ENCODE results near the gene POMP. TPM values are rescaled to one million over a fixed set of nuclear protein-coding genes. Genes with fewer than 3 reads are reported as not detected.

Gene POMP
- total RNA-seq, 4 donors from 2014 or later = 24.1 to 48.7 (median 35.5) TPM

DNA sequence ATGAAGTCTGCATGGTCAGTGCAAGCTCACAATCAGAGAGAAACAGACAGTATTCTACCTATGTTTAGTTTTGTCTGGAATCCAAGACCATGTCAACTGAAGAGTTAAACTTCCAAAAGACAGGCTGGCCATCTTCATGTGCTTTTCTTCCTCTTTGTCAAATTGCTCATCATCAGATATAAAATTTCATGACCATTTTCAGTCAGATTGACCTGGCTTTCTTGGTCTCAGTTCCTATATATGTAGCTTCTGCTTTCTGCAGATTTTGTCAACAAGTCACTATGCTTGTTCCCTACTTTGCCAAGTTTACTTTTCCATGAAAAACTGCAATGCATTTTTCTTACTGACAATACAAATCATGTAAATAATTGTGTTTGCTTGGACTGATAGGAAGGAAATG lies 46.0 kb downstream of the POMP start:
- no peak for TF ChIP-seq POLR2AphosphoS5 (IDR thresholded peaks at IDR 0.05)
- TF ChIP-seq POLR2A (IDR thresholded peaks at IDR 0.05) = no peak
- no peak for TF ChIP-seq EP300 (IDR thresholded peaks at IDR 0.05)
- TF ChIP-seq, protein P1, sequence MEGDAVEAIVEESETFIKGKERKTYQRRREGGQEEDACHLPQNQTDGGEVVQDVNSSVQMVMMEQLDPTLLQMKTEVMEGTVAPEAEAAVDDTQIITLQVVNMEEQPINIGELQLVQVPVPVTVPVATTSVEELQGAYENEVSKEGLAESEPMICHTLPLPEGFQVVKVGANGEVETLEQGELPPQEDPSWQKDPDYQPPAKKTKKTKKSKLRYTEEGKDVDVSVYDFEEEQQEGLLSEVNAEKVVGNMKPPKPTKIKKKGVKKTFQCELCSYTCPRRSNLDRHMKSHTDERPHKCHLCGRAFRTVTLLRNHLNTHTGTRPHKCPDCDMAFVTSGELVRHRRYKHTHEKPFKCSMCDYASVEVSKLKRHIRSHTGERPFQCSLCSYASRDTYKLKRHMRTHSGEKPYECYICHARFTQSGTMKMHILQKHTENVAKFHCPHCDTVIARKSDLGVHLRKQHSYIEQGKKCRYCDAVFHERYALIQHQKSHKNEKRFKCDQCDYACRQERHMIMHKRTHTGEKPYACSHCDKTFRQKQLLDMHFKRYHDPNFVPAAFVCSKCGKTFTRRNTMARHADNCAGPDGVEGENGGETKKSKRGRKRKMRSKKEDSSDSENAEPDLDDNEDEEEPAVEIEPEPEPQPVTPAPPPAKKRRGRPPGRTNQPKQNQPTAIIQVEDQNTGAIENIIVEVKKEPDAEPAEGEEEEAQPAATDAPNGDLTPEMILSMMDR (IDR thresholded peaks at IDR 0.05) = no peak
- H3K4me3 ChIP-seq = no peak overlapping the region
- no peaks in the 10 kb centered on the region for H3K9me3 ChIP-seq
- no peaks in the 10 kb centered on the region for H3K27me3 ChIP-seq
- DNase-seq (ENCODE audit: low spot score in 2 of 2) = no peak
- peaks cover 9% of the 10 kb centered on the region for H3K4me1 ChIP-seq
- peaks cover 26% of the 10 kb centered on the region for H3K36me3 ChIP-seq
- no peak overlapping the region for H3K27ac ChIP-seq

DNA sequence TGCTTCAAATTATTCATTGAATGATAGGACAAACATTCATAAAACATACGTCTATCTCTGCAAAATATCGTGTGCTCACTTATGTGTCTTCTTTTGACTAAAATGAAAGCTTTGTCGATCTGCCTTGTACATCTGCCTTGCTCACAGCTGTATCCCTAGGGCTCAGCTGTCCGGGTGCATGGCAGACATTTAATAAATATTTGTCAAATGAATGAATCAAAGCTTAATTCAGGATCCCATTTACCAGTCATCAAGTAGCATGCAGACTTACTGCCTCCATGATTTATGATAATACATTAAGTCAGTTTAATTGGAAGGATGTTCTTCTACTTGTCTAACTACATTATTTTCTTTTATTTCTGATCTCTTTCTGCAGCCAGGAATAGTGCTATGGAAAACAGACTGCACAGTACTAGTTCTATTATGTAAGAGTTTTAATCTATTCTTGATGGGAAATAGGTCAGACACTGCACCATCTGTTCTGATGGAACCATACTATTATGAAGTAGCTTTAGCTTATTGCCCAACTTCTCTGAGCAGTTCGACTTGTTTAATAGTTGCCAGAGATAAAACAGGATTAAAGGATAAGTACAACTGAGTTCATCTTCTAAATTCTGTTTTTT lies 46.6 kb downstream of the POMP start:
- WGBS = 49% methylated on average over 5 of the region's 5 CpGs
- TF ChIP-seq POLR2AphosphoS5 (IDR thresholded peaks at IDR 0.05) (no peak), POLR2A (IDR thresholded peaks at IDR 0.05) (no peak), EP300 (IDR thresholded peaks at IDR 0.05) (no peak)
- TF ChIP-seq, protein P1 (IDR thresholded peaks at IDR 0.05) = no peak
- Histone ChIP-seq H3K27me3 (no peaks in the 10 kb centered on the region), H3K27ac (no peak overlapping the region), H3K4me3 (no peak overlapping the region), H3K9me3 (no peaks in the 10 kb centered on the region), H3K36me3 (peaks cover 19% of the 10 kb centered on the region), H3K4me1 (peaks cover 9% of the 10 kb centered on the region)
- no peak for DNase-seq (ENCODE audit: low spot score in 2 of 2)

DNA sequence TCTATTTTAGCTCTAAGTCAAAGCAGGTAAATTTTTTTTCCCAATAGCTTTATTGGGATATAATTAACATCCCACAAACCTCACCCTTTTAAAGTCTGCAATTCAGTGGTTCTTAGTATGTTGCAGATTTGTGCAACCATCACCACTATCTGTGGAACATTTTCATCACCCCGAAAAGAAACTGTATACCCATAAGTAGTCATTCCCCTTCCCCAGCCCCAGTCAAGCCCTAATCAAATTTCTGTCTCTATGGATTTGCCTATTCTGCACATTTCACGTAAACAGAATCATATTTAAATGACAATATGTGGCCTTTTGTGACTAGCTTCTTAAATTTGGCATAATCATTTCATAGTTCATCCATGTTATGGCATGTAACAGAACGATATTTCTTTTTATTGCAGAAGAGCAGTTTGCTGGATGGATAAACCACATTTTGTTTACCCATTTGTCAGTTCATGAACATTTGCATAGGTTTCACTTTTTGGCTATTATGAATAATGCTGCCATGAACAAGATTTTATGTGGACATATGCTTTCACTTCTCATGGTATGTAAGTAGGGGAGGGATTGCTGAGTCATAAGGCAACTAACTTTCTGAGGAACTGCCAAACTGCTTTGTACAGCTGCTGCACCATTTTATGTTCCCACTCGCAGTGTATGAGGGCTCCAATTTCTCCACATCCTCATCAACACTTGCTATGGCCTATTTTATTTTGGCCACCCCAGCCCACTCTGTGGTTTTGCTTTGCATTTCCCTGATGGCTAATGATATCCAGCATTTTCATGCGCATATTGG lies 48.9 kb downstream of the POMP start:
- no peak for DNase-seq (ENCODE audit: low spot score in 2 of 2)
- 72% methylated on average over 5 of the region's 5 CpGs for WGBS
- H3K4me3 ChIP-seq = no peak overlapping the region
- H3K36me3 ChIP-seq = peaks cover 8% of the 10 kb centered on the region
- no peaks in the 10 kb centered on the region for H3K9me3 ChIP-seq
- no peak overlapping the region for H3K27ac ChIP-seq
- H3K4me1 ChIP-seq = peaks cover 9% of the 10 kb centered on the region
- no peaks in the 10 kb centered on the region for H3K27me3 ChIP-seq
- no peak for TF ChIP-seq EP300 (IDR thresholded peaks at IDR 0.05)
- TF ChIP-seq POLR2A (IDR thresholded peaks at IDR 0.05) = no peak

DNA sequence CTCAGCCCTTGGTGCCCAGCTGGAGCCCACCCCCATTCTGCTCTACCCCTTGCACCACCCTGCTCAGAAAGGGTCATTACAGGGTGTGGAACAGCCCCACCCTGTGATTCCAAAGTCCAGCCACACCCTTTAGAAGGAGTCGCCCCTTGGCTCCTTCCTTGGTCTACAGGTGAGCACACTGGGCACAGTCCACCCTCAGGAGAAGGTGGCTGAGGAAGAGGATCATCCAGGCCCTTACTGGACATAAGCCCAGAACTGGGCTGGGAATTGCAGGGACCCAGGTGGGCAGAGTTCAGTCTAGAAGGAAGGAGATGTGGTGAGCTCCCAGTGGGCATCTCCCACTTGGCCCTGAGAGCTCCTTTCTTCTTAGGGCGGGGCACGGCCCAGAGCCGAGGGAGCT lies 51.2 kb downstream of the POMP start:
- TF ChIP-seq POLR2AphosphoS5 (IDR thresholded peaks at IDR 0.05) (no peak), POLR2A (IDR thresholded peaks at IDR 0.05) (no peak)
- TF ChIP-seq, protein P1 (IDR thresholded peaks at IDR 0.05) = no peak
- Histone ChIP-seq H3K4me1 (peaks cover 6% of the 10 kb centered on the region), H3K27me3 (no peaks in the 10 kb centered on the region), H3K36me3 (peaks cover 2% of the 10 kb centered on the region), H3K27ac (no peak overlapping the region), H3K4me3 (no peak overlapping the region), H3K9me3 (no peaks in the 10 kb centered on the region)
- no peak for DNase-seq (ENCODE audit: low spot score in 2 of 2)
- 60% methylated on average over 1 of the region's 4 CpGs for WGBS

DNA sequence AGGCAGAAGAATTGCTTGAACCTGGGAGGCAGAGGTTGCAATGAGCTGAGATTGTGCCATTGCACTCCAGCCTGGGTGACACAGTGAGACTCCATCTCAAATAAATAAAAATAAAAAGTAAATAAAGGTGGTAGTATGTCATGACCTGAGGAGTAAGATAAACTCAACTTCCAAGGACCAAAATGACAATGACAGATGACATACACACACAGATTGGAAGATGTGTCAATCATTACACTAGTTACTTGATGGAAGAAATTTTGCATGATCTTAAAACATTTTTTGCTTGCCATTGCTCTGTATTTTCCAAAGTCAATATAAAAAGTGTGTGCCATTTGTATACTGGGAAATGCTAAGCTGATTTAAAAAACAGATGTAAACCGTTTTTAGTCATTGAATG lies 55.7 kb downstream of the POMP start:
- no peaks in the 10 kb centered on the region for H3K36me3 ChIP-seq
- 83% methylated on average over 1 of the region's 1 CpG for WGBS
- TF ChIP-seq POLR2AphosphoS5 (IDR thresholded peaks at IDR 0.05) = no peak
- no peak for TF ChIP-seq POLR2A (IDR thresholded peaks at IDR 0.05)
- TF ChIP-seq, protein P1 (IDR thresholded peaks at IDR 0.05) = no peak
- no peak for TF ChIP-seq EP300 (IDR thresholded peaks at IDR 0.05)
- H3K9me3 ChIP-seq = no peaks in the 10 kb centered on the region
- no peak for DNase-seq (ENCODE audit: low spot score in 2 of 2)
- peaks cover 24% of the 10 kb centered on the region for H3K4me1 ChIP-seq
- no peak overlapping the region for H3K27ac ChIP-seq
- no peak overlapping the region for H3K4me3 ChIP-seq
- no peaks in the 10 kb centered on the region for H3K27me3 ChIP-seq

Data from suprapubic skin (tissue), 4 donors.